DND-41 (cell line): ENCODE data around the gene IGF2BP2.

Experiments
- ATAC-seq: fragments of 200-7000 bp; cut with Tn5 transposase; 3 replicates; pipeline ENCODE4 v1.9.1; 2021; ENCODE audit warnings: low read depth; ENCODE audit not compliant: insufficient read depth
- DNase-seq: peaks from one replicate; pipeline ENCODE4 v3.0.0-alpha.2; 2020
- H2AFZ ChIP-seq: 2 replicates; pipeline ENCODE4 v1.6.0; 2012; ENCODE audit warnings: low read depth, low read length
- H3K27ac ChIP-seq: 2 replicates; pipeline ENCODE4 v1.5.1; 2012; ENCODE audit warnings: low read length, inconsistent platforms
- H3K27me3 ChIP-seq: fragments of 200-600 bp; sonication (generic); 2 replicates; pipeline ENCODE4 v1.6.0; 2012; ENCODE audit warnings: low read length, mild to moderate bottlenecking, inconsistent platforms; ENCODE audit not compliant: insufficient read depth, poor library complexity
- H3K36me3 ChIP-seq: 2 replicates; pipeline ENCODE4 v1.5.1; 2012; ENCODE audit warnings: low read length, inconsistent platforms; ENCODE audit not compliant: insufficient read depth
- H3K4me1 ChIP-seq: 2 replicates; pipeline ENCODE4 v1.5.1; 2012; ENCODE audit warnings: mild to moderate bottlenecking, low read length; ENCODE audit not compliant: insufficient read depth
- H3K4me2 ChIP-seq: 2 replicates; pipeline ENCODE4 v1.6.0; 2012; ENCODE audit warnings: mild to moderate bottlenecking, moderate library complexity, low read length, inconsistent platforms; ENCODE audit not compliant: insufficient read depth
- H3K4me3 ChIP-seq, 2 experiments: fragments of 200-600 bp in 1 of 2; shearing (Covaris generic) in 1 of 2; 2 replicates each; pipeline ENCODE4 v1.5.1; 2012 to 2016; ENCODE audit warnings: inconsistent platforms in 2 of 2, low read length in 2 of 2, mild to moderate bottlenecking in 2 of 2, low read depth in 1 of 2, moderate library complexity in 1 of 2
- H3K79me2 ChIP-seq: 2 replicates; pipeline ENCODE4 v1.6.0; 2012; ENCODE audit warnings: low read length, inconsistent platforms; ENCODE audit not compliant: insufficient read depth
- H3K9ac ChIP-seq: 2 replicates; pipeline ENCODE4 v1.6.0; 2012; ENCODE audit warnings: low read depth, mild to moderate bottlenecking, inconsistent platforms, low read length, moderate library complexity
- H3K9me3 ChIP-seq: 2 replicates; pipeline ENCODE4 v1.5.1; 2012; ENCODE audit warnings: low read length, moderate library complexity, mild to moderate bottlenecking, inconsistent platforms; ENCODE audit not compliant: insufficient read depth, severe bottlenecking
- H4K20me1 ChIP-seq: 2 replicates; pipeline ENCODE4 v1.6.0; 2012; ENCODE audit warnings: low read length; ENCODE audit not compliant: insufficient read depth
- CTCF ChIP-seq: IDR thresholded peaks from 2 replicates; pipeline ENCODE4 v1.5.1; 2012; ENCODE audit warnings: borderline replicate concordance, low read length, moderate library complexity, mild to moderate bottlenecking; ENCODE audit not compliant: poor library complexity, severe bottlenecking; ENCODE audit errors: extremely low read depth
- EZH2 ChIP-seq: IDR thresholded peaks from 3 replicates; pipeline ENCODE4 v1.6.1; 2012; ENCODE audit warnings: borderline replicate concordance, low read depth, mild to moderate bottlenecking, moderate library complexity, low read length, inconsistent platforms; ENCODE audit not compliant: severe bottlenecking

IGF2BP2 gene

GRCh38 chr3:185825006-185825638 lies at the start of gene IGF2BP2:
Gene IGF2BP2 (minus strand): TSS chr3:185825042. CDS start chr3:185824960, 82 bp downstream.
- Histone ChIP-seq H2AFZ (no peak within 1 kb of the TSS), H3K4me2 (no peak within 1 kb of the TSS), H3K9ac (no peak within 1 kb of the TSS), H3K4me1 (no peaks in the 10 kb centered on the region), H3K36me3 (no peaks in the 10 kb centered on the region), H3K27ac (no peak within 1 kb of the TSS), H3K9me3 (no peaks in the 10 kb centered on the region), H3K79me2 (no peaks in the 10 kb centered on the region), H3K4me3 (no peak within 1 kb of the TSS), H4K20me1 (no peaks in the 10 kb centered on the region), H3K27me3 (peaks cover 33% of the 10 kb centered on the region)
- no peak for DNase-seq
- TF ChIP-seq CTCF, result no peak
- no peak for TF ChIP-seq EZH2
- ATAC-seq, result peak; percentile 40; the same call in 1 of the 3 replicates

GRCh38 chr3:185874119-185874518 lies 49.3 kb upstream of the IGF2BP2 start:
- H3K4me2 ChIP-seq, result no peak overlapping the region
- H3K9me3 ChIP-seq, result no peaks in the 10 kb centered on the region
- no peaks in the 10 kb centered on the region for H3K79me2 ChIP-seq
- H3K4me1 ChIP-seq, result no peaks in the 10 kb centered on the region
- H4K20me1 ChIP-seq, result no peaks in the 10 kb centered on the region
- no peak overlapping the region for H3K27ac ChIP-seq
- H3K4me3 ChIP-seq, result no peak overlapping the region
- DNase-seq (no peak), ATAC-seq (no peak)
- no peaks in the 10 kb centered on the region for H3K36me3 ChIP-seq
- no peak overlapping the region for H3K9ac ChIP-seq
- TF ChIP-seq CTCF (no peak), EZH2 (no peak)
- H2AFZ ChIP-seq, result no peak overlapping the region
- H3K27me3 ChIP-seq, result peaks cover 9% of the 10 kb centered on the region

GRCh38 chr3:185867650-185868049 lies 42.8 kb upstream of the IGF2BP2 start:
- no peaks in the 10 kb centered on the region for H4K20me1 ChIP-seq
- no peak for TF ChIP-seq CTCF
- ATAC-seq, result no peak
- H3K27ac ChIP-seq, result no peak overlapping the region
- H3K27me3 ChIP-seq, result peaks cover 10% of the 10 kb centered on the region
- no peak for DNase-seq
- no peaks in the 10 kb centered on the region for H3K4me1 ChIP-seq
- H3K9ac ChIP-seq, result no peak overlapping the region
- no peak overlapping the region for H3K4me3 ChIP-seq
- no peak overlapping the region for H2AFZ ChIP-seq
- H3K36me3 ChIP-seq, result no peaks in the 10 kb centered on the region
- no peak overlapping the region for H3K4me2 ChIP-seq
- no peaks in the 10 kb centered on the region for H3K79me2 ChIP-seq
- H3K9me3 ChIP-seq, result no peaks in the 10 kb centered on the region
